Measurements from ENCODE around the gene RPL6. TPM values are rescaled to one million over a fixed set of nuclear protein-coding genes. Genes with fewer than 3 reads are reported as not detected.
"Not testable (repeated sequence)": the region's sequence is repeated elsewhere in the genome, so short reads cannot be mapped to it uniquely, and the experiment has no call there.

The RPL6 gene
- total RNA-seq, 1 experiment from 2014 or later, result 3,025 TPM

- in situ Hi-C loops (cut with HindIII; ENCODE audit: low pct_unique_long_range_greater_than_20kb, low sequenced_read_pairs); DNase-seq (ENCODE audit: low read depth, low spot score): not testable (repeated sequence)
Observed at GRCh38 chr12:112389922-112390654, 19.3 kb downstream of the RPL6 start.

- in situ Hi-C loops (cut with HindIII; ENCODE audit: low pct_unique_long_range_greater_than_20kb, low sequenced_read_pairs), result no loop called here
- DNase-seq (ENCODE audit: low read depth, low spot score), result no peak
Observed at GRCh38 chr12:112389228-112389627, 20.2 kb downstream of the RPL6 start.

DNA sequence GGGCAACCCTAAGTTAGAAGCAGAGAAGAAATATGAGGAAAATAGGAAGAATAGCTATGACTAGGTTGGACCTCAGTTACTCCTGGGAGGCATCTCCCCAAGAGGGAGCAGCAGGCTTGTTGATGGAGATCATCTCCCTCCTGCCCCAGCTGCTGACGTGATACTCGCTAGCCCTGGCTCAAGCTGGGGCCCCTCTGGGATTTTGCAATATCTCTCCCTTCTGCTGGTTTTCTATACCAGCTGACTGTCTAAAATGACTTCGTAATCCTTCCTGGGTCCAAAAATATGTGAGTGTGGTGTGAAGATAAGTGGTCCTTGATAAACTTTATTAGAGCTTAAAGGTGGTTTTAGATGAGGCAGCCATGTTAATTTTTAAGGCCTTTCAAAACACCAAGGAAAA, 22.7 kb downstream of the RPL6 start:
- in situ Hi-C loops (cut with HindIII; ENCODE audit: low pct_unique_long_range_greater_than_20kb, low sequenced_read_pairs), result no loop called here
- no peak for DNase-seq (ENCODE audit: low read depth, low spot score)

- DNase-seq (ENCODE audit: low read depth, low spot score), result no peak
- in situ Hi-C loops (cut with HindIII; ENCODE audit: low pct_unique_long_range_greater_than_20kb, low sequenced_read_pairs), result no loop called here
Observed at GRCh38 chr12:112382866-112383265, 26.5 kb downstream of the RPL6 start.

GRCh38 chr12:112381883-112382796, 27.3 kb downstream of the RPL6 start, which contains the start of gene HECTD4:
Gene HECTD4 (minus strand): TSS chr12:112382431. CDS start chr12:112382128, 303 bp downstream.
- in situ Hi-C loops (cut with HindIII; ENCODE audit: low pct_unique_long_range_greater_than_20kb, low sequenced_read_pairs), result no loop called here
- DNase-seq (ENCODE audit: low read depth, low spot score), result peak; percentile 90

DNA sequence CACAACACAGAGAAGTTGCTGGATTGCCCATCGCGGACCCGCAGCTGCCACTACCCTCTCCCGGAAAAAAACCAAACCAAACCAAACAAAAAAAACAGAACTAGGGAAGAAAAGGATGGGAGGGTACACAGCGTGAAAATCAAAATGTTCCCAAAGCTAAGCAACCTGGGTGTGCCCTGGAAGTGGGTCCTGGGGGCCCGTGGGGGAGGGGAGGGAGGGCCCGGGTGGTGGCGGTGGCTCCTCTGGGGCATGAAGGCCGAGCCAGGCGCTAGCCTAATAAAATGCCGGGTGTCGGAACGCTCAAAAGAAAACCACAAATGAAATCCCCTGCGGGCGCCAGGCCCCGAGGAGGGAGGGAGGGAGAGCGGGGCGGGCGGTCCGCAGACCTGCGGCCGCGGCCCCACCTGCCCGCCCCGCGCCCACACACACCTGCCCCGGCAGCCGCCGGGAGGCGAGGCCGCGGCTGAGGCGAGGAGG, 28.0 kb downstream of the RPL6 start:
- in situ Hi-C loops (cut with HindIII; ENCODE audit: low pct_unique_long_range_greater_than_20kb, low sequenced_read_pairs), result no loop called here
- no peak for DNase-seq (ENCODE audit: low read depth, low spot score)

DNA sequence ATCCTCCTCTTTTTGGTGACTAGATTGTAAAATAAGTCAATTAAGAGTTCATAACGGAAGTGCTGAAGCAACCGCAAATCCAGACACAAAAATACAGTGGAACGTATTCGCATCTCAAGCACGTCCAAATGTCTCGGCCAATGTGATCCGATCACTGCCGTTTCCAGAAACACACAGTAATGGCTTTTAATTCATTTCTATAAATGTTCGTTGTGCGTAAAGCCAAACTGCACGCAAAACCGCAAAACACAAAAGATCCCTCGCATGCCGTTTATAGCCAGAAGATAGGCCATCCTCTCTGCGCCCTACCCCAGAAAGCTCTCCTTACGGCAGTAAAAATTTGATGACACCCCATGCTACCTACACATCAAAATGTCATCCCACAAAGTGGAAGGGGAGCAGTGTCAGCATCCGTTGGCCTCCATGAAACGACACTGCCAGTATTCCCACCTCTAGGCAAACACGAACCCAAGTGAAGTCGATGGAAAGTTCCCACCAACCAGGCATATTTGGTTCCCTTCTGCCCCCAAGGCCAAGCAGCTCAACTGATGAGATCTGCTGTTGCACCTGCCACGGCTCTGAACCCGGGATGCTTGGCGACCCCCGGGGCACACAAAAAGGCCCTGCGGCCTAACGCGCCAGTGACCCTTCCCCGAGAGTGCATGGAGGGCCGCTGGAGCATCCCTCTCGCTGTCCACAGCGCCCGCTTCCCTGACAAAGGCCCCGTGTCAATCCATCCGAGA, 28.6 kb downstream of the RPL6 start:
- DNase-seq (ENCODE audit: low read depth, low spot score), result no peak
- in situ Hi-C loops (cut with HindIII; ENCODE audit: low pct_unique_long_range_greater_than_20kb, low sequenced_read_pairs), result no loop called here

GRCh38 chr12:112375105-112375504, 34.3 kb downstream of the RPL6 start:
- in situ Hi-C loops (cut with HindIII; ENCODE audit: low pct_unique_long_range_greater_than_20kb, low sequenced_read_pairs), result no loop called here
- DNase-seq (ENCODE audit: low read depth, low spot score), result no peak

GRCh38 chr12:112374166-112374740, 35.2 kb downstream of the RPL6 start:
- in situ Hi-C loops (cut with HindIII; ENCODE audit: low pct_unique_long_range_greater_than_20kb, low sequenced_read_pairs), result no loop called here
- no peak for DNase-seq (ENCODE audit: low read depth, low spot score)

GRCh38 chr12:112370868-112371510, 38.4 kb downstream of the RPL6 start:
- in situ Hi-C loops (cut with HindIII; ENCODE audit: low pct_unique_long_range_greater_than_20kb, low sequenced_read_pairs), result no loop called here
- DNase-seq (ENCODE audit: low read depth, low spot score), result no peak

GRCh38 chr12:112370199-112370598, 39.2 kb downstream of the RPL6 start:
- in situ Hi-C loops (cut with HindIII; ENCODE audit: low pct_unique_long_range_greater_than_20kb, low sequenced_read_pairs), result no loop called here
- DNase-seq (ENCODE audit: low read depth, low spot score), result no peak

DNA sequence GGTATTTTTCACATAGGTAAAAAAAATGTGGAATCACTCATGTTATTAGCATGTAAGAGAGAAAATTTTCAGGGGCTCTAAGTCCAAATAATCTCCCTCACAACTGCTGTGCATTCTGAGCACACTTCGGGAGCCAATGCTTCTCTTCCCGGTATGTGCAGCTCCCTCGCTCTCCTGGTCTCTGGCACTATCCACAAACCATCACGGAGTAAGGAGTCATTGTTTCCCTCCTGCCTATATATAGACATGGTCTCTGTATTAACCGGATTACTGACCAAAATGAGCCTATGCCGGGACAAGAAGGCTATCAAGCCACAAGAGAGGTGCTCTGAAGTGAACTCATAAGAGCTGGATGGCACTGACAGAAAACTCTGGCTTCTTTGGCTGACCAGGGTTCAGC, 40.5 kb downstream of the RPL6 start:
- DNase-seq (ENCODE audit: low read depth, low spot score), result no peak
- in situ Hi-C loops (cut with HindIII; ENCODE audit: low pct_unique_long_range_greater_than_20kb, low sequenced_read_pairs), result no loop called here

DNA sequence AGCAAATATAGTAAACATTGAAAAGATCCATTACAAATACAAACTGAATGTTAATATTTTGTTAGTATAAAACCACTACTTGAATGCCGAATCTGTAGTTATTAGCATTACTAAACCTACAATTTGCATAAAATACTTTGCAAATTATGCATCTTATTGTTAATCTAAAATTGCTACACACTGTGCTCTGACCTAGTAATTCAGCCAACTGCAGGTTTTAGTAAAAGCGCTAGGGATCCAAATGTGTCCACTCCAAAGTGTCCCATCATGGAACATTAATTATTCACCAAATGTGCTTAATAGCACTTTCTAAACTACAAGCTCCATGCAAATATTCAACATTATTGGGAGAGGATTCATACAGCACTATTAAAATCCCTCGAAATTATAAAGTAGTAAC, 41.4 kb downstream of the RPL6 start:
- no peak for DNase-seq (ENCODE audit: low read depth, low spot score)
- in situ Hi-C loops (cut with HindIII; ENCODE audit: low pct_unique_long_range_greater_than_20kb, low sequenced_read_pairs), result no loop called here

DNA sequence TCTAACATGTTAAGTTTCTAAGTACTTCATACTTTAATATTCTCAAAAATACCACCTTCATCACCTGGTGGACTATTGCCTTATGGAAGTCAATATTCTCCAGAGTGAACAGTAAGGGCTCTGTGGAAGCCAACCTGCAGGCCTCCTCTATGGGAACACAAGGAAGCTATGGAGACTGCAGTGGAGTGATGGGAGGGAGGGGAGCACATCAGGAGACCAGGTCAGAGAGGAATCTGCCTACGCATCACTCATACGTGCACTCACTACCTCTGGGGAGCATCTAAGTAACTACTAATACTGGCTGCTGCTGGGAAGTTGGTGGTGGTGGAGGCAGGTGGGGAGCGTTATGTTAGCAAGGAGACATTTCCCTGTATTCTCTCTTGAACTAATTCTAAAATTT, 47.1 kb downstream of the RPL6 start:
- no peak for DNase-seq (ENCODE audit: low read depth, low spot score)
- in situ Hi-C loops (cut with HindIII; ENCODE audit: low pct_unique_long_range_greater_than_20kb, low sequenced_read_pairs), result no loop called here

DNA sequence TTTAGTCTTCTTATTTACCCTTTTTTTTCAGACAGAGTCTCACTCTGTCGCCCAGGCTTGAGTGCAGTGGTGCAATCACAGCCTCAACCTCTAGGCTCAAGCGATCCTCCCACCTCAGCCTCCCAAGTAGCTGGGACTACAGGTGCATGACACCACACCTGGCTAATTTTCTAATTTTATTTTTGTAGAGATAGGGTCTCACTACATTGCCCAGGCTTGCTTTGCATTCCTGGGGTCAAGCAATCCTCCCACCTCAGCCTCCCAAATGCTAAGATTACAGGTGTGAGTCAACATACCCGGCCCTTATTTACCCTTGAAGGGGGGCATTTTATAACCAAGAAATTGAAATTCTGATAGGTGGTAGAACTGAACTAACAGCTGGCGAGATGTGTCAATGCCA, 48.1 kb downstream of the RPL6 start:
- in situ Hi-C loops (cut with HindIII; ENCODE audit: low pct_unique_long_range_greater_than_20kb, low sequenced_read_pairs), result no loop called here
- DNase-seq (ENCODE audit: low read depth, low spot score), result no peak

- no peak for DNase-seq (ENCODE audit: low read depth, low spot score)
- in situ Hi-C loops (cut with HindIII; ENCODE audit: low pct_unique_long_range_greater_than_20kb, low sequenced_read_pairs), result no loop called here
Observed at GRCh38 chr12:112359290-112359689, 50.1 kb downstream of the RPL6 start.

GRCh38 chr12:112357214-112357613, 52.2 kb downstream of the RPL6 start:
- in situ Hi-C loops (cut with HindIII; ENCODE audit: low pct_unique_long_range_greater_than_20kb, low sequenced_read_pairs), result no loop called here
- no peak for DNase-seq (ENCODE audit: low read depth, low spot score)

All from SK-MEL-5 (cell line).